Cardiac fibroblast (primary cell): ENCODE results near the gene ARHGEF4.

Source experiments
- DNase-seq, 2 donors: peaks; one replicate each; pipeline versions ENCODE4 v3.0.0 to v3.0.0-alpha.2; 2010; ENCODE audit warnings: low read depth in 2 of 2
- H3K4me3 ChIP-seq, 2 donors: replicated peaks in 1 of 2; 1 replicate in 1 of 2; 2 replicates in 1 of 2; pipeline ENCODE4 v1.5.1; 2011; ENCODE audit warnings: low read depth in 2 of 2, low read length in 2 of 2, mild to moderate bottlenecking in 2 of 2, moderate library complexity in 1 of 2
- CTCF ChIP-seq: IDR thresholded peaks from one replicate; pipeline ENCODE4 v1.5.1; 2011; ENCODE audit warnings: low read depth, mild to moderate bottlenecking, low read length, inconsistent platforms

ARHGEF4 gene

GRCh38 chr2:130823171-130823885 lies 13.4 kb upstream of the ARHGEF4 start:
- H3K4me3 ChIP-seq, result no peak overlapping the region
- DNase-seq, result no peak
- no peak for TF ChIP-seq CTCF

- DNase-seq, result no peak
- no peak overlapping the region for H3K4me3 ChIP-seq
- TF ChIP-seq CTCF, result no peak
Measured at GRCh38 chr2:130823886-130824491, 12.7 kb upstream of the ARHGEF4 start.

- no peak overlapping the region for H3K4me3 ChIP-seq
Measured at GRCh38 chr2:130824492-130825061, 12.1 kb upstream of the ARHGEF4 start.

GRCh38 chr2:130825231-130825965 lies 11.3 kb upstream of the ARHGEF4 start:
- H3K4me3 ChIP-seq, result no peak overlapping the region
- TF ChIP-seq CTCF, result no peak
- DNase-seq, result no peak

More at GRCh38 chr2:130824492-130825061, 12.1 kb upstream of the ARHGEF4 start:
- peak; percentile 89 to 96 for DNase-seq
- TF ChIP-seq CTCF, result no peak

GRCh38 chr2:130825966-130826253 lies 10.8 kb upstream of the ARHGEF4 start:
- no peak for TF ChIP-seq CTCF
- no peak overlapping the region for H3K4me3 ChIP-seq
- DNase-seq, result no peak

- no peak for DNase-seq
- no peak for TF ChIP-seq CTCF
- H3K4me3 ChIP-seq, result no peak overlapping the region
Measured at GRCh38 chr2:130826419-130826818, 10.3 kb upstream of the ARHGEF4 start.
